Measurements from ENCODE around the gene HADHA. TPM values are rescaled to one million over a fixed set of nuclear protein-coding genes. Genes with fewer than 3 reads are reported as not detected.

HADHA gene
- total RNA-seq (2014; rRNA removed) (128 and 131 TPM in 2 replicates), Bru-seq, nascent RNA (percentile 80 among the genes with signal in this experiment), BruChase-seq, experiment 1, labeled RNA remaining after a 6-hour chase (percentile 83 among the genes with signal in this experiment), BruChase-seq, experiment 2, labeled RNA remaining after a 2-hour chase (percentile 79 among the genes with signal in this experiment)
- long read RNA-seq, transcript HADHA-201 (20 exons, 3,037 nt) = major isoform, 316 of 371 reads
- long read RNA-seq, partial matches to known transcripts = 32 of 371 reads
- long read RNA-seq, other reads (novel, unspliced or antisense) = 19 of 371 reads

GRCh38 chr2:26244309-26245230 lies at the start of gene HADHA, which contains the start of gene HADHB:
HADHA (minus strand) TSS chr2:26244632; CDS start chr2:26244596, 36 bp downstream.
HADHB (plus strand) TSS chr2:26244939; CDS start chr2:26254255, 9,316 bp downstream.
- ChIA-PET POLR2A (ENCODE audit: unreplicated experiment) (interaction anchor here (0.5 to 0.6 kb wide), 2 partner anchors 100 to 209 kb away, joined by 3 read pairs; no protein-coding TSS in a partner anchor), CTCF (interaction anchor here (0.6 kb wide), 1 partner anchor 881 kb away, joined by 4 read pairs; no protein-coding TSS in a partner anchor)
- H3K27ac ChIP-seq (ENCODE audit: low read length) = peak within 1 kb of the TSS; percentile 85
- H3K9ac ChIP-seq (ENCODE audit: low read length) = peak within 1 kb of the TSS; percentile 92
- TF ChIP-seq EZH2 (IDR thresholded peaks at IDR 0.05; ENCODE audit: low read length, unreplicated experiment) (no peak), EZH2phosphoT487 (IDR thresholded peaks at IDR 0.05; ENCODE audit: borderline replicate concordance, low read length) (no peak), CTCF (conservative IDR thresholded peaks at IDR 0.05; ENCODE audit: low read depth, low read length) (0 out of 2 replicates have a peak, but pooled peaks have one; percentile 14)
- 0 out of 2 replicates have a peak, but pooled peaks cover 3% of the 10 kb centered on the region for H3K36me3 ChIP-seq (ENCODE audit: low read depth, low read length)
- H4K20me1 ChIP-seq (ENCODE audit: low read length) = peaks cover 14% of the 10 kb centered on the region; the same call in 1 of the 2 replicates
- peak within 1 kb of the TSS; percentile 87 for H2AFZ ChIP-seq (ENCODE audit: low read length)
- ATAC-seq (peak; percentile 80), DNase-seq (peak; percentile 86)
- H3F3A ChIP-seq (ENCODE audit: low read length, unreplicated experiment) = no peaks in the 10 kb centered on the region
- H3K4me3 ChIP-seq (ENCODE audit: low read length) = peak within 1 kb of the TSS; percentile 89
- no peaks in the 10 kb centered on the region for H3K9me2 ChIP-seq (replicated peaks; ENCODE audit: low read length)
- H3K27me3 ChIP-seq (ENCODE audit: low read length) = no peaks in the 10 kb centered on the region
- no peaks in the 10 kb centered on the region for H3K9me3 ChIP-seq (ENCODE audit: low read length)
- peaks cover 27% of the 10 kb centered on the region for H3K4me1 ChIP-seq (ENCODE audit: insufficient read depth, low read length)
- intact Hi-C loops (cut with micrococcal nuclease) = loop anchor here (1.0 kb wide), 1 partner anchor 86 kb away; no protein-coding TSS in a partner anchor
- peak within 1 kb of the TSS; percentile 90 for H3K4me2 ChIP-seq (ENCODE audit: low read length)
- H3K79me2 ChIP-seq (ENCODE audit: low read length) = peaks cover 96% of the 10 kb centered on the region
- no TSS peak for BruUV-seq (replicated peaks)

- Histone ChIP-seq H3K27ac (ENCODE audit: low read length) (no peak overlapping the region), H3K9ac (ENCODE audit: low read length) (no peak overlapping the region), H3K4me3 (ENCODE audit: low read length) (no peak overlapping the region), H3K27me3 (ENCODE audit: low read length) (no peaks in the 10 kb centered on the region), H3K4me1 (ENCODE audit: insufficient read depth, low read length) (peaks cover 9% of the 10 kb centered on the region; the same call in 1 of the 2 replicates), H3K9me3 (ENCODE audit: low read length) (no peaks in the 10 kb centered on the region), H3F3A (ENCODE audit: low read length, unreplicated experiment) (no peaks in the 10 kb centered on the region), H2AFZ (ENCODE audit: low read length) (peak overlapping the region; percentile 51), H4K20me1 (ENCODE audit: low read length) (no peaks in the 10 kb centered on the region), H3K4me2 (ENCODE audit: low read length) (0 out of 2 replicates have a peak overlapping the region, but pooled peaks have one; percentile 1), H3K36me3 (ENCODE audit: low read depth, low read length) (peaks cover 3% of the 10 kb centered on the region; the same call in 1 of the 2 replicates), H3K79me2 (ENCODE audit: low read length) (no peaks in the 10 kb centered on the region), H3K9me2 (replicated peaks; ENCODE audit: low read length) (no peaks in the 10 kb centered on the region)
- intact Hi-C loops (cut with micrococcal nuclease) = loop anchor here (5.0 kb wide), 1 partner anchor 35 kb away; no protein-coding TSS in a partner anchor
- DNase-seq = peak; percentile 77
- ChIA-PET CTCF (interaction anchor here (0.6 kb wide), 1 partner anchor 59 kb away, joined by 7 read pairs; no protein-coding TSS in a partner anchor), POLR2A (ENCODE audit: unreplicated experiment) (no interaction called here)
- no TSS peak for BruUV-seq (replicated peaks)
- ATAC-seq = peak; percentile 96
- TF ChIP-seq EZH2phosphoT487 (IDR thresholded peaks at IDR 0.05; ENCODE audit: borderline replicate concordance, low read length) = no peak
- TF ChIP-seq CTCF (conservative IDR thresholded peaks at IDR 0.05; ENCODE audit: low read depth, low read length) = no peak
- no peak for TF ChIP-seq EZH2 (IDR thresholded peaks at IDR 0.05; ENCODE audit: low read length, unreplicated experiment)
Observed at GRCh38 chr2:26292646-26293045, 48.2 kb upstream of the HADHA start.
